Fibroblast of skin of left biceps (primary cell): ENCODE measurements around the gene TUFM.
"Not testable (repeated sequence)": the region's sequence is repeated elsewhere in the genome, so short reads cannot be mapped to it uniquely, and the experiment has no call there.

Experiments
- DNase-seq, 2 experiments: peaks; one replicate each; pipeline ENCODE4 v3.0.0-alpha.2; 2013; ENCODE audit warnings: low read depth in 2 of 2

Gene TUFM

GRCh38 chr16:28846080-28846932, at the start of gene TUFM:
Gene TUFM, minus strand, starts transcription at chr16:28846348. Its CDS starts 79 bp downstream, at chr16:28846269.
- peak; percentile 96 for DNase-seq

DNA sequence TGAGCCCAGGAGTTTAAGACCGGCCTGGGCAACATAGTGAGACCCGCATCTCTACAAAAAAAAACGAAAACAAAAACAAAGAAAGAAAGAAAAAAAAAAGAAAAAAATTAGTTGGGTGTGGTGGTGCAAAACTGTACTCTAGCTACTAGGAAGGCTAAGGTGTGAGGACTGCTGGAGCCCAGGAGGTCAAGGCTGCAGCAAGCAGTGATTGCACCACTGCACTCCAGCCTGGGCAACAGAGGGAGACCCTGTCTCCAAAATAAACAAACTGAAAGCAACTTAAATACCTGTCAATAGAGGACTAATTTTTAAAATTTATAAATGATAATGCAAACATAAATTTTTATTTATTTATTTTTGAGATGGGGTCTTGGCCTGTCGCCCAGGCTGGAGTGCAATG, 49.5 kb upstream of the TUFM start:
- DNase-seq = no peak

DNA sequence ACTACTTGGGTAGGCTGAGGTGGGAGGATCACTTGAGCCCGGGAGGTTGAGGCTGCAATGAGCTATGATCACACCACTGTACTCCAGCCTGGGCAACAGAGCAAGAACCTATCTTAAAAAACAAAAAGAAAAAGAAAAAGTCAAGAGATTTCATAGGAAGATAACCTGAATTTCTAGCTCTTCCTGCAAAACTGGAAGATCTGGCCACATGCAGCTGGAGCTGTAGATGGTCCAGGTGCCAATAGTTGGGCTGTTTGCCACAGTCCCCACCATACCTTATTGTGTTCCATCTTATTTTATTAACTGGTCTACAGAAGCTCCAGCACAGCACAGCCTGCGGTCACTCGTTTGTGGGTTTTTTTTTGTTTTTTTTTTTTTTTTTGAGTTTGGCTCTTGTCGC, 47.1 kb upstream of the TUFM start:
- no peak for DNase-seq

GRCh38 chr16:28891964-28892890, 46.1 kb upstream of the TUFM start:
- DNase-seq = no peak

- not testable (repeated sequence) for DNase-seq
Measured at GRCh38 chr16:28890355-28890754, 44.2 kb upstream of the TUFM start.

- no peak for DNase-seq
Measured at GRCh38 chr16:28886945-28887344, 40.8 kb upstream of the TUFM start.

GRCh38 chr16:28884045-28884444, 37.9 kb upstream of the TUFM start:
- no peak for DNase-seq

DNA sequence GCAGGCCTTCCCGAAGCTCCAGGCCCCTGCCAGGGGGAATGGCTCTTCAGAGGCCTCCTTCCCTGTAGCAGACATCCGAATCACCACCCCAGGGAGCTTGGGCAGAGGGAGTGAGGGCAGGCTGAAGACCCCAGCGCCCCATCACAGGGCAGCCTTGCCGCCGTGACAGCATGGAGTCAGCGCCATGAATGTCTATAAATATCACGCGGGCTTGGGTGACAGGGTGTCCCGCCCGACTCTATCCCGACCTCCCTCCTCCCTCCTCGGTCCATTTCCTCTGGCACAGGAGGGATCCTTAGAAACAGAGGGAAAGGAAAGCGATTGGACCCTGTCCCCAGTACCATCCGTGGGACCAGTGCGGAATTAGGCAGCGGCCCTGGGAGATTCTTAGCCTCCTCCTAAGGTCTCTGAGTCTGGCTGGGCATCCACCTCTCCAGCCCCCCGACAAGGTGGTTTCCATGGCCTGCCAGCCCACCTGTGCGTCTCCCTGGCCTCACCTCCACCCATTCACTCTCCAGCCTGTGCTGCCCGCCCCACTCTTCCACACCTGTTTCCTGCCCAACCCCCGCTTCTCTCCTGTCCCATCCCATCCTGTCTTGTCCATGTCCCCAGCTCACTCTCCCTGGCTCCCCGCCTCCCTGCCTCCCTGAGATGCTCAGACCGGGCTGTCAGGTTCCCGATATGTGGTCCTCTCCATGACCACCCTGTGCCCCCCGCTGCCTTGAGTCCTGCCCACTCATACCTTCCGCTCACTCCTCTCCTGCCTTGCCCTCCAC, 37.3 kb upstream of the TUFM start:
- no peak for DNase-seq

- DNase-seq = no peak
Measured at GRCh38 chr16:28882551-28883160, 36.5 kb upstream of the TUFM start.

DNA sequence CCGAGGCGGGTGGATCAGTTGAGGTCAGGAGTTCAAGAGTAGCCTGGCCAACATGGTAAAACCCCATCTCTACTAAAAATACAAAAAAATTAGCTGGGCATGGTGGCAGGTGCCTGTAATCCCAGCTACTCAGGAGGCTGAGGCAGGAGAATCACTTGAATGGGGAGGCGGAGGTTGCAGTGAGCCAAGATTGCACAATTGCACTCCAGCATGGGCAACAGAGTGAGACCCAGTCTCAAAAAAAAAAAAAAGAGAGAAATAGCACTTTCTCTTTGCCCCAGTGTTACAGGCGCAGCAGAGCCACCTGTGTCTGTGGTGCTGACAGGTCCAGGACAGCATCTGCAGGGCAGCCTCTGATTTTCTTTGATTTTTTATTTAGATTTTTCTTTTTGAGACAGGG, 35.4 kb upstream of the TUFM start:
- DNase-seq = not testable (repeated sequence)

- DNase-seq = no peak
Measured at GRCh38 chr16:28880955-28881354, 34.8 kb upstream of the TUFM start.

DNA sequence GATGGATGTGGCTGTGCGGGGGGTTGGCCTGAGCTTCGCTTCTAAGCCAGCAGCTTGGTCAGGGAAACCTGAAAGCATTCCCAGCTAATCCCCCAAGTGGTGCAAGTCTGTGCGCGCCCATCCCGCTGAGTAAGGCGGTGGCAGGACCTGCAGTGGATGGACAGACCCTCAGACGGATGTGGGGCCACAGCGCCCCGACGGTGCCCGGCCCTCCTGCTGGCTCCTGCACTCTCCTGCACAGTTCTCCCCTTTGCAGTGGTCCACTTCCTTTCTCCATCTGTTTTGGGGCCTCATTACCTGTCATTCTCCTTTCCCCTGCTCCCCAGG, 34.4 kb upstream of the TUFM start:
- DNase-seq = no peak

DNA sequence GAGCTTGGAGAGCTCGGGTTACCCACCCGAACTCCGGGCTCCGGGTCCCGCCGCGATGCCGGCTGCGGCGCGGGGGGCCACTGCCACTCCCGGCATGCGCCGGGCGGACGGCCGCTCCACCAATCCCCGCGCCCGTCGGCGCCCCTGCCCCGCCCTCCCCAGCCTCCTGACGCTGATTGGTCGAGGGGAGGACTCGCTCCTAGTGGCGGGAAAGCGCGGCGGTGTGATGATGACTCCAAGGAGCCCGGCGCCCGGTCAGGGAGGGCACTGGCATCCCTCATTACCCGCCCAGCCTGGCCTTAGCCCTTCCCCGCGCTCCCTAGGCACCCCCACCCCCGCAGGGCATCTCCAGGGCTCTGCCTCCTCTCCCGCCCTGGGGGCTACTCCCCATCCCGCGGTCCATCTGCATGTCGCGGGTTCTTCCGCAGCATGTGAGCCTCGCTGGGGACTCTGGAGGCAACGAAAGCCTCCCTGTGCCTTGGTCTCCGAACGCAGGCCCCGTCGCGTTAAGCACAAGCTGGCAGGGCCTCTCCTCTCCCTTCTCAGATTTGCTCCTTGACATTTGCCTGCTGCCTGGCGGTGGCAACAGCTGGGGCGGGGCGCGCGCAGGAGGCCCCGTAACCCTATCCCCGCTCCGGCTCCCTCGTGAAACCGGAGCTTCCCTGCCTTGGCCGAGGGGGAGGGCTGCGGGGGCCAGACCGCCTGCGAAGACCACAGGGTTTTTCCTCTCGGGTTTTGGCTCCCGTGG, 33.9 kb upstream of the TUFM start:
- peak; percentile 41 to 54 for DNase-seq

DNA sequence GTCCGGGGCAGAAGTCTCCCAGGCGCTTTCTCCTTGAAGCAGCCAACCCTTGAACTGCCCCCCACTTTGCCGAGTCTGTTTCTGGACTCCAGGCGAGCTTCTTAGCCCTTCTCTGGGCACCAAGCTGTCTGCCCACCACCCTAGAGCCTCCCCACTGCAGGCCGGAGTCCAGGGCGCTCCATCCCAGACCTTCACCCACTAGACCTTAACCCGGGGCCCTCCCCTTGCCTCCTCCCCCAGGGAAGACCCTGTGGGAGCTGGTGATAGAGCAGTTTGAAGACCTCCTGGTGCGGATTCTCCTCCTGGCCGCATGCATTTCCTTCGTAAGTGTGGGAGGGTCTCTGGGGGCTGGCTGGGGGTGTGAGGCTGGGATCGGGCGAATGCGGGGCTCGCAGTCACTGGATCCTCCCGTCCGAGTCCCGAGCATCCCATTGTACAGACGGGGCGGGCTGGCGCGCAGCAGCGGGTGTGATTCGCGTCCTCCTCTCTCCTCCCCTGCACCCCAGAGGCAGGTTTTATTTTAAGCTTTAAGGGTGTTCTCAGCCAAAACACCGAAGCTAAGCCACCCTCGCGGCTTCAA, 33.2 kb upstream of the TUFM start:
- no peak for DNase-seq

DNA sequence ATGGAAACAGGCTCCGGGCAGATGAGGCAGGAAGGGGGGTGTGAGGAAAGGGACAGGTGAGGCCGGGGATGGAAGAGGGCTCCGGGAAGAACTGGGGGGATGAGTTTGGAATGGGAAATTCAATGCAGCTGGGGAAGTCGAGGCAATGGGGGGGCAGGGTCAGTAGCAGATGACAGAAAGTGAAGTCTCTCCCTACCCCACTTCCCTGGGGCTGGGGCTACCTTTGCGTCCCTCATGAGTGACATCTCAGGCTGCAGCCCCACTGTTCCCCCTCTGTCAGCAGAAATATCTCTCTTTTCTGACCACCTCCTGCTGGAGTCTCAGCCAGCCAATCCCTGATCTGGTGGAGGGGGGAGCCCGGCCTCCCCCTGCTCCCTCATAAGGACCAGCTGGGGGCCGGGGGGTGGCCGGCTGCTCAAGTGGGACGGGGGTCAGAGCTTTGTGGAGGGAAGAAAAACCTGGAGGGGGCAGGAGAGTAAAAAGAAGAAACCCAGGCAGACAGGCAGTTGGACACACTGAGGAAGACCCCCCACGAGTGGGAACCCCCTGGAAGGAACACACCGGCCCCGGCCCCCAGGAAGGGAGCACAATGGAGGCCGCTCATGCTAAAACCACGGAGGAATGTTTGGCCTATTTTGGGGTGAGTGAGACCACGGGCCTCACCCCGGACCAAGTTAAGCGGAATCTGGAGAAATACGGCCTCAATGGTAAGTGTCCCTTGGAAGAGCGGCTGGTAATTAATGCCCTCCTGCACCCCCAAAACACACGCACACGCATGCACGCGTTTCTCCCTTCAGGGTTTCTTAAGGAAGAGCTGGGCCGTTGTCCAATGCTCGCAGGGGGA, 32.2 kb upstream of the TUFM start, which contains the start of gene ATP2A1:
TSS of gene ATP2A1 (plus strand) at position 406 of the 844 bp plus-strand sequence. CDS start at position 590, 184 bp downstream.
- no peak for DNase-seq

GRCh38 chr16:28877655-28878000, 31.5 kb upstream of the TUFM start:
- DNase-seq = no peak

- no peak for DNase-seq
Measured at GRCh38 chr16:28876973-28877654, 31.0 kb upstream of the TUFM start.

DNA sequence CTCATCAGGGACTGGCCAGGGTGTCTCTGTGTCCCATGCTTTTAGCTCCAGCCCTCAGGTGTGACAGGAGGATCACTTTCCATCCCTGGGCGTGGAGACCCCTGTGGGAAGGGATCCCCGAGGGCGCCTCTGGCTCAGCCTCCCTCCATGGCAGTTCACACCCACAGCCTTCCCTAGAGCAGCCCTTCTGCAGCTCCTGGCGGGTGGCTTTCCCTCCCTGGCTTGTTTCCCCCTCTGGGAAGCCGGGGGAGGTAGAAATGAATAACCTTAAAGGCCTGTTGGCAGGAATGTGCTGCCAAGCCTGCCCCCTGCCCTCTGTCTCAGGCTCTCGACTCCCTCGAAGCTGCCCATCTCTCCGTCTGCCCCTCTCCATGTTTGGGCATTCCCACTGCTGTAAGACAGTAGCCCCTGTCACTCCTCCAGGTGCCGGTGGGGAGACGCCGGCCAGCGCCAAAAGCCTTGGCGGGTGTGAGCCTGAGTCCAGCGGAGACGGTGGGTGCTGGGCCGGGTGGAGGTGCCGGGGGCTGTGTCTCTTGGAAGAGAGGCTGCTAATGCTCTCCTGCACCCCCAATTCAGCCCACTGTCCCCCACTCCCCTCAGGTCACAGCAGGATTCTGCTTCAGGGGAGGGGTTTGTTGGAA, 30.0 kb upstream of the TUFM start:
- DNase-seq = no peak
